HUDEP-2 (cell line): Measurements from ENCODE around the gene ZNF430.
"Not testable (repeated sequence)": the region's sequence is repeated elsewhere in the genome, so short reads cannot be mapped to it uniquely, and the experiment has no call there.

ENCODE experiments used
- DNase-seq, 76 experiments: peaks; one replicate each; lab custom pipeline; 2025; ENCODE audit not compliant: unreplicated experiment in 76 of 76; lab: John Stamatoyannopoulos, UW

Gene ZNF430

GRCh38 chr19:21020298-21021227 lies at the start of gene ZNF430:
Gene ZNF430 (plus strand): TSS chr19:21020657. CDS start chr19:21020801, 144 bp downstream.
- peak in 75 of 76 experiments; percentile 41 to 97 (median 87) for DNase-seq

GRCh38 chr19:20992788-20993187 lies 27.7 kb upstream of the ZNF430 start:
- DNase-seq: not testable (repeated sequence)

- DNase-seq: no peak
These were observed 20.6 kb upstream of the ZNF430 start for GRCh38 chr19:20999731-21000352.

DNA sequence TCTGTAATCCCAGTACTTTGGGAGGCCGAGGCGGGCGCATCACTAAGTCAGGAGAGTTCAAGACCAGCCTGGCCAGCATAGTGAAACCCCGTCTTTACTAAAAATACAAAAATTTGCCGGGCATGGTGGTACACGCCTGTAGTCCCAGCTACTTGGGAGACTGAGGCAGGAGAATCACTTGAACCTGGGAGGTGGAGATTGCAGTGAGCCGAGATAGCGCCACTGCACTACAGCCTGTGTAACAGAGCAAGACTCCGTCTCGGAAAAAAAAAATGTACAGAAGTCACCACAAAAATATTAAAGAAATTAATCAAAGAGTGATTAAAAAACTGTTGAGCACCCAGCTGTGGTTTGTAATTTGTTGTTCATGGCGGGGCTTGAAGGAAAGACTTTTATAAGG lies 781 bp downstream of the ZNF430 start:
- DNase-seq: peak in 3 of 76 experiments; percentile 27 to 50 (median 28)

- DNase-seq: no peak
These were observed 2.5 kb downstream of the ZNF430 start for GRCh38 chr19:21022996-21023395.

DNA sequence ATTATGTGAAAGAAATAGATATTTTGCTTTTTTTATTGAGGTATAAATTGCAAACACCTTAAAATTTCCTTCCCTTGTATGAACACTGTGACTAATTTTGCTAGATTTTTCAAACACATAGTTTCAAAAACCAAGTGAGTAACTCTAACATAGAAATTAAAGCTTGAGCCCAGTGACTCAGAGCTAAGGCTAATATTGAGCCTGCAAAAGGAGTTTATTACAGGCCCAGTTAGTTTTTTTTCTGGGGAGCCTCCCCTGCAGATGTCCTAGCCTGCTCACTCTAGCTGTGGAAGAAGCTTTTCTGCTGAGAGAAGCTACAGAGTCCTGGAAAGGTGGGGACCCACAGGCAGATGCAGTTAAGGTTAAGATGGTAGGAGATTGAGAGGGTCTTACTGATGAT lies 3.4 kb downstream of the ZNF430 start:
- DNase-seq: no peak

- no peak for DNase-seq
These were observed 8.5 kb downstream of the ZNF430 start for GRCh38 chr19:21028969-21029268.

DNA sequence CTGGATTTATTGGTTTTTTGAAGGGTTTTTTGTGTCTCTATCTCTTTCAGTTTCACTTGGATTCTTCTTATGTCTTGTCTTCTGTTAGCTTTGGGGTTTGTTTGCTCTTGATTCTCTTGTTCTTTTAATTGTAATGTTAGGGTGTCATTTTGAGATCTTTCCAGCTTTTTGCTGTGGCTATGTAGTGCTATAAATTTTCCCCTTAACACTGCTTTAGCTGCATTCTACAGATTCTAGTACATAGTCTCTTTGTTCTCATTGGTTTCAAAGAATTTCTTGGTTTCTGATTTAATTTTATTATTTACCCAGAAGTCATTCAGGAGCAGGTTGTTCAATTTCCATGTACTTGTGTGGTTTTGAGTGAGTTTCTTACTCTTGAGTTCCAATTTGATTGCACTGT lies 24.6 kb downstream of the ZNF430 start:
- no peak for DNase-seq

- DNase-seq: no peak
These were observed 26.0 kb downstream of the ZNF430 start for GRCh38 chr19:21046489-21046888.

GRCh38 chr19:21047716-21048115 lies 27.3 kb downstream of the ZNF430 start:
- no peak for DNase-seq

GRCh38 chr19:21052902-21053301 lies 32.4 kb downstream of the ZNF430 start:
- DNase-seq: no peak

DNA sequence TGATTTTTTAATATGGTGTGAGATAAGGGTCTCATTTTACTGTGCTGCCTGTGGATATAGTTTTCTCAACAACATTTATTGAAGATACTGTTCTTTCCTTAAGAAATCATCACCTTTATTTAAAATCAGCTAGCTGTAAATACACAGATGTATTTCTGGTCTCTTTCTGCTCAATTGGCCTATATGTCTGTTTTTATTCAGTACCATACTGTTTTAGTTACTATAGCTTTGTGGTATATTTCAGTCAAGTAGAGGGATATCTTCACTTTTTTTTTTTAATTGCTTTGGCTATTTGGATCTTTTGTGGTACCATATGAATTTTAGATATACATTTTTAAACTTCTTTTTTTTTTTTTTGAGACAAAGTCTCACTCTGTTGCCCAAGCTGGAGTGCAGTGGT lies 44.9 kb downstream of the ZNF430 start:
- no peak for DNase-seq

- peak in 71 of 76 experiments; percentile 8 to 82 (median 61) for DNase-seq
These were observed 61.8 kb downstream of the ZNF430 start, which contains the start of gene ZNF714 for GRCh38 chr19:21082011-21082975. Gene ZNF714 (plus strand): TSS chr19:21082203. CDS start chr19:21098269, 16,066 bp downstream.

DNA sequence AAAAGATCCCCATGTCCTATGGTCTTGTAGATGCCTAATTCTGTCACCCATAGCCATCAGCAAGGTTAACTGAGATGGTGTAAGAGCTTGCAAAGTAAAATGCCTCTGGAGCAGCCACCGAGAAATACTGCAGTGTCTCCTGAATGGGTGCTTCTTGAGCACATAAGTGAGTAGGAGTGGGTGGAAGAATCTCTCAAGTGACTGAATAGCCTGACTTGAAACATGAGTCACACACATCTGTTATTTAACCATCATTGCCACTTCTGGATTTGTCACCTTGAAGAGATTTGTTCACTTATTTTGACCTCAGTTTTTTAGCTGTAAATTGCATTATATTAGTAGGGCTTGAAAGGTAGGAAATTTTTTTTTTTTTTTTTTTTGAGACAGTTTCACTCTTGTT lies 63.9 kb downstream of the ZNF430 start:
- no peak for DNase-seq

GRCh38 chr19:21087871-21088270 lies 67.4 kb downstream of the ZNF430 start:
- no peak for DNase-seq

DNA sequence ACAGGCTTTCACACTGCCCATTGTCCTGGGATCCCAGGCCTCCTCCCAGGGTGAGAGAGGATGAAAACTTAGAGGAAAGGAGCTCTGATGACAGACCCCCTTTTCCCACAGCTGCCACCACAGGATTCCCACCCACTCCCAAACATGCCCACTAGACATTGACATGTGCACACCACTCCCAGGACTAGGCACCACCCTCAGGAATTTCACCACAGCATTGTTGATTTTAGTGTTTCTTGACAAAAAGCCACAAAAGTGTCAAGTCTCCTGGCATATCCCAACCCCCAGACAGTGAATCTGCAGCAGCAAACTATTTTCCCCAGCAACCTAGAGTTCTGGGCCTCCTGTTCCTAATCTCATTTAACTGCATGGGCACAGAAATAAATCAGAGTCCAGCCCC lies 71.7 kb downstream of the ZNF430 start:
- DNase-seq: no peak

DNA sequence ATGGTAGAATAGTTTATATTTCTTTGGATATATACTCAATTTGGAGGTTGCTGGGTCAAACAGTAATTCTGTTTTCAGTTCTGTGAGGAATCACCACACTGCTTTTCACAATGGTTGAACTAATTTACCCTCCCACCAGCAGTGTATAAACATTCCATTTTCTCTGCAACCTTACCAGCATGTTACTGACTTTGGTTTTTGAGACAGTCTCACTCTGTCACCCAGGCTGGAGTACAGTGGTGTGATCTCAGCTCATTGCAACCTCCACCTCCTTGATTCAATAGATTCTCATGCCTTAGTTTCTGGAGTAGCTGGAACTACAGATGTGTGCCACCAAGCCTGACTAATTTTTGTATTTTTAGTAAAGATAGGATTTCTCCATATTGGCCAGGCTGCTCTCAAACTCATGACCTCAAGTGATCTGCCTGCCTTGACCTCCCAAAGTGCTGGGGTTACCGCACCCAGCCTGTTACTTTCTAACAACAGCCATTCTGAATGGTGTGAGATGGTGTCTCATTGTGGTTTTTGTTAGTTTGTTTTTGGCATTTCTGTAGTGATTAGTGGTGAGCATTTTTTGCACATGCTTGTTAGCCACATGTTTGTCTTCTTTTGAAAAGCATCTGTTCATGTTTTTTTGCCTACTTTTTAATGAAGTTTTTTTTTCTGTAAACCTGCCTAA lies 74.0 kb downstream of the ZNF430 start:
- DNase-seq: no peak

DNA sequence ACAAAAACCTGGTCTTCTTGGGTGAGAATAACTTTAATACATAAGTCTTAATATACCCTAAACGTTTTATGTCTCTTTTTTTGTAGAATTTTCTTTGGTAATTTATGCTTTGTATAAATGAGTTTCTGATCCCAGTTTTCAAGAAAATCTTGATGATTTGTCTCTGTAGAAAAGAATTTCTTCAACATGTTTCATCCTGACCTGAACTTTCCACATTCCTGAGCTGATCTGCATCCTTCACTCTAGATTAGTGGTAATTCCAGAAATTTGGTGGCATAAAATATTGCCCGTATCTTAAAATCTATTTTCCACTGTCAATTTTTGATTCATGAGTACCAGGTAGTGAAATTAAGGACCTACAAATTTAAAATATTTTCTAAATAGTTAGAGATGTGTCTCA lies 77.8 kb downstream of the ZNF430 start:
- DNase-seq: no peak

GRCh38 chr19:21101521-21102242 lies 81.2 kb downstream of the ZNF430 start:
- DNase-seq: no peak

- no peak for DNase-seq
These were observed 88.7 kb downstream of the ZNF430 start for GRCh38 chr19:21109116-21109515.
